ENCODE measurements around the gene NCKAP5.

NCKAP5 gene

GRCh38 chr2:132732694-132733093 is 835.6 kb downstream of the NCKAP5 start:
- no peak for DNase-seq (ENCODE audit: low read depth in 1 of 2, low spot score in 1 of 2)
- TF ChIP-seq GABPA (IDR thresholded peaks at IDR 0.05; ENCODE audit: low read depth): no peak
- TF ChIP-seq REST (IDR thresholded peaks at IDR 0.05; ENCODE audit: insufficient replicate concordance, low read depth): no peak
- TF ChIP-seq SPI1 (IDR thresholded peaks at IDR 0.05; ENCODE audit: borderline replicate concordance, low read depth): no peak
- TF ChIP-seq CTCF (IDR thresholded peaks at IDR 0.05; ENCODE audit: insufficient read depth, low read length): no peak
- TF ChIP-seq POLR2AphosphoS5 (IDR thresholded peaks at IDR 0.05; ENCODE audit: low read depth): no peak

GRCh38 chr2:132731441-132731840 is 836.8 kb downstream of the NCKAP5 start:
- no peaks in the 10 kb centered on the region for H3K27me3 ChIP-seq (ENCODE audit: insufficient read depth, poor library complexity, severe bottlenecking)
- H3K27ac ChIP-seq (replicated peaks): no peak overlapping the region
- TF ChIP-seq SPI1 (IDR thresholded peaks at IDR 0.05; ENCODE audit: borderline replicate concordance, low read depth) (no peak), CTCF (IDR thresholded peaks at IDR 0.05; ENCODE audit: insufficient read depth, low read length) (no peak), POLR2AphosphoS5 (IDR thresholded peaks at IDR 0.05; ENCODE audit: low read depth) (no peak), REST (IDR thresholded peaks at IDR 0.05; ENCODE audit: insufficient replicate concordance, low read depth) (no peak), GABPA (IDR thresholded peaks at IDR 0.05; ENCODE audit: low read depth) (no peak)
- no peak for DNase-seq (ENCODE audit: low read depth in 1 of 2, low spot score in 1 of 2)
- no peak overlapping the region for H3K4me3 ChIP-seq (replicated peaks; ENCODE audit: insufficient read depth, low read length)

More at GRCh38 chr2:132732694-132733093, 835.6 kb downstream of the NCKAP5 start:
- no peak overlapping the region for H3K27ac ChIP-seq (replicated peaks)
- H3K27me3 ChIP-seq (ENCODE audit: insufficient read depth, poor library complexity, severe bottlenecking): no peaks in the 10 kb centered on the region
- H3K4me3 ChIP-seq (replicated peaks; ENCODE audit: insufficient read depth, low read length): no peak overlapping the region

- no peak overlapping the region for H3K27ac ChIP-seq (replicated peaks)
- no peak for DNase-seq (ENCODE audit: low read depth in 1 of 2, low spot score in 1 of 2)
- TF ChIP-seq SPI1 (IDR thresholded peaks at IDR 0.05; ENCODE audit: borderline replicate concordance, low read depth) (no peak), REST (IDR thresholded peaks at IDR 0.05; ENCODE audit: insufficient replicate concordance, low read depth) (no peak), POLR2AphosphoS5 (IDR thresholded peaks at IDR 0.05; ENCODE audit: low read depth) (no peak), CTCF (IDR thresholded peaks at IDR 0.05; ENCODE audit: insufficient read depth, low read length) (no peak), GABPA (IDR thresholded peaks at IDR 0.05; ENCODE audit: low read depth) (no peak)
- no peaks in the 10 kb centered on the region for H3K27me3 ChIP-seq (ENCODE audit: insufficient read depth, poor library complexity, severe bottlenecking)
- H3K4me3 ChIP-seq (replicated peaks; ENCODE audit: insufficient read depth, low read length): no peak overlapping the region
Observed at GRCh38 chr2:132730611-132731010, 837.7 kb downstream of the NCKAP5 start.

Data from HL-60 (cell line).